Mucosa of rectum (tissue), 2 donors: ENCODE results near the gene IGSF1.

Experiments used
- H3K27ac ChIP-seq, 2 donors: one replicate each; pipeline ENCODE4 v1.7.0; 2013; ENCODE audit warnings: inconsistent platforms in 2 of 2, low read depth in 2 of 2, low read length in 2 of 2
- H3K27me3 ChIP-seq, 2 donors: one replicate each; pipeline ENCODE4 v1.7.0; 2013; ENCODE audit warnings: low read length in 2 of 2; ENCODE audit not compliant: control insufficient read depth in 2 of 2, insufficient read depth in 2 of 2
- H3K36me3 ChIP-seq, 2 donors: one replicate each; pipeline ENCODE4 v1.7.0; 2013; ENCODE audit warnings: low read length in 2 of 2; ENCODE audit not compliant: control insufficient read depth in 2 of 2, insufficient read depth in 2 of 2
- H3K4me1 ChIP-seq, 2 donors: one replicate each; pipeline ENCODE4 v1.7.0; 2013; ENCODE audit warnings: low read length in 2 of 2, mild to moderate bottlenecking in 1 of 2; ENCODE audit not compliant: control insufficient read depth in 2 of 2, insufficient read depth in 2 of 2
- H3K4me3 ChIP-seq, 2 donors: one replicate each; pipeline ENCODE4 v1.7.0; 2013; ENCODE audit warnings: low read length in 2 of 2
- H3K9ac ChIP-seq, 2 donors: one replicate each; pipeline ENCODE4 v1.7.0; 2013; ENCODE audit warnings: low read length in 2 of 2, low read depth in 1 of 2, mild to moderate bottlenecking in 1 of 2
- H3K9me3 ChIP-seq, 2 donors: one replicate each; pipeline ENCODE4 v1.7.0; 2013; ENCODE audit warnings: low read length in 2 of 2; ENCODE audit not compliant: control insufficient read depth in 2 of 2
- donor health status: healthy.
- donor health status: Normal muscosa, but diverticular disease.

IGSF1 gene

DNA sequence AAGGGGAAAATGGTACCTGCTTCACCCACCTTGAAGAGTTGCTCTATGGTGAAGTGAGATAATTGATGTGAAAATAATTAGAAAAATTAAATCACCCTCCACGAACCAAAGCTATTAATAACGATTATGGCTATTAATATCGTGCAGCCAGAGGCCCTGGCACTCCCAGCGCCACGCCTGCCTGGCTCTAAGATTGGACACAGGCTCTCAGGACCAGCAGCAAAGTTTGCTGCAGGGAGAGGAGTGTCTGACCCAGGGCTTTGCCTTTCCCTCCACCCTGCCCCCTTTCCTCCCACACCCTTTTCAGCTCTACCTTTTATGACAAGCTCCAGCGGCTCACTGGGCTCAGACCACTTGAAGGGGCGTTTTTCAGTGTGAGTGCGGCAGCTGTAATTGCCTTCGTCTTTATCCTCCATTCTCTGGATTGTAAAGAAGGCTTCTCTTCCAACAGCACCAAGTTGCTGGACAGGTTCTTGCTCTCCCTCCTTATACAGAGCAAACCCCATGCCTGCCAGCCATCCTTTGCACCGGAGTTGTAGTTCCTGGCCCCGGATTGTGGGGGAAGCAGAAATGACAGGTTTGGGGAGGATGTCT is 11.5 kb downstream of the IGSF1 start:
- Histone ChIP-seq H3K9me3 (no peaks in the 10 kb centered on the region), H3K4me1 (no peaks in the 10 kb centered on the region), H3K27me3 (peaks cover 2 to 3% of the 10 kb centered on the region in 2 donors), H3K36me3 (no peaks in the 10 kb centered on the region), H3K4me3 (no peak overlapping the region), H3K9ac (no peak overlapping the region), H3K27ac (no peak overlapping the region)

DNA sequence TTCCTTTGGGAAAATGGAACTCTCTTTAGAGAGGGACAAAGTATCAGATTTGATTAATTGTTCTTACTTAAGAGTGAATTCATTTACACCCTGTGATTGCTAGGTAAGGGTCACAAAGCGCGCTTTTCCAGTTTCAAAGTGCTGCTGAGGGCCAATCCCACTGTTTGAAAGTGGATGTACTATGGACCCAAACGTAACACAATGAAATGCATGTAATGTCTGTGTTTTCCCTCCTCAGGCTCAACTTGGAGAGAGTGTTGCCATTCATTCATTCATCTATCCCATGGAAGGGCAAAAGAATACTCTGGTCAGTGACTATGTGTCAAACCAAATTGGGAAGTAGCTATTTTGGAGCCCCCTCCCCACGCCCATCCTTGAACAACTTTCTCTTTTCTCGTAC is 16.1 kb downstream of the IGSF1 start:
- no peak overlapping the region for H3K4me3 ChIP-seq
- no peaks in the 10 kb centered on the region for H3K9me3 ChIP-seq
- no peak overlapping the region for H3K27ac ChIP-seq
- no peak overlapping the region for H3K9ac ChIP-seq
- no peaks in the 10 kb centered on the region for H3K4me1 ChIP-seq
- H3K36me3 ChIP-seq: no peaks in the 10 kb centered on the region
- H3K27me3 ChIP-seq: peaks cover 0 to 2% of the 10 kb centered on the region in 2 donors

DNA sequence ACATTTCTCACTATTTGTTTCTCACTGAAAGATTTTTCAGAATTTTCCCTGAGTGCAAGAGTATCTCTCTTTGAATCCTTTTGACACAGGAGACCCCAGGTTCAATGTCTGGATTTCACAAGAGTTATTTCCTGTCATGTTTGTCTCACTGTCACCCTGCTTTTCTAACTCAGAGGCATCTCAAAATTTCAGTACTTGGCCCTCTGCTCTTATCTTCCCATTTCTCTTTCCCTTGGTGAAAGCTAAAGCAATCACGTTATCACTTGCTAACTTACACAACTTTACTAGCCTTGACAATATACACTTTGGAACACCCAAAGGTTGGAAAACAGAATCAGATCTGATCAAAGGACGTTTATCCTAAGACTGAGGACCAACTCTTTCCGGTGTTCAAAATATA is 17.3 kb downstream of the IGSF1 start:
- H3K36me3 ChIP-seq: no peaks in the 10 kb centered on the region
- H3K9me3 ChIP-seq: no peaks in the 10 kb centered on the region
- H3K4me3 ChIP-seq: no peak overlapping the region
- no peaks in the 10 kb centered on the region for H3K4me1 ChIP-seq
- no peak overlapping the region for H3K27ac ChIP-seq
- H3K27me3 ChIP-seq: no peaks in the 10 kb centered on the region
- H3K9ac ChIP-seq: no peak overlapping the region

DNA sequence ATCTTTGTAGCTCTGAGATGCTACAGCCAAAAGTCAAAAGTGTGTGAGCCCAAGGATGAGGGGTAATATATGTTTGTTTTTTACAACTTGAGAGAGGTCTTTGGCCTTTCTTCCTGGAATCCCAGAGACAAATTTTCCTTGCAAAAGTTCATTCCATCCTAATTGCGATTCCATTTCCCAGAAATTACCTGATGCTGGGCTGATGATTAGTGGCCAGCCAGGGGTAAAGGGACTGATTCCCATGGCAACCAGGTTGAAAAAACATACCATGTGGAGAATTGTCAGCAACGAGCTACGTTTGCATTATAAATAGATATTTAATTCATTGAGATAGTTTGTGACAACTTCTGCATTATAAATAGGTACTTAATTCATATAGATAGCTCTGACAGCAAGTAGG is 17.8 kb downstream of the IGSF1 start:
- H3K4me1 ChIP-seq: no peaks in the 10 kb centered on the region
- no peak overlapping the region for H3K4me3 ChIP-seq
- no peaks in the 10 kb centered on the region for H3K36me3 ChIP-seq
- no peak overlapping the region for H3K9ac ChIP-seq
- no peak overlapping the region for H3K27ac ChIP-seq
- H3K9me3 ChIP-seq: no peaks in the 10 kb centered on the region
- H3K27me3 ChIP-seq: no peaks in the 10 kb centered on the region

DNA sequence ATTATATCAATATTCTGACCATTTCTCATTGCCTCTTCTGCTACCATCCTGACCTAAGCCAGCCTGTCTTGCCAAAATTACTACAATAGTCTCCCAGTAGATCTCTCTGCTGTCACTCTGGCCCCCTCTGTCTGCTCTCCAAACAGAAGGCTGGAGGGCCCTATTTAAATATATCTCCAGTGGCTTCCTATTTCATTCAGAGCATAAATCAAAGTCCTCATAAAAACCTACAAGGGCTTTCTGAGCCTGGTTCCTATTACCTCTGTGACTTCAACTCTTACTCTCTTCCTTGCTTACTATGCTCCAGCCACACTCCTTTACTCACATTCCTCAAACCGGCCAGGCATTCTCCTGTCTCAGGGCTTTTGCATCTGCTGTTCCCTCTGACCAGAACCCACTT is 19.0 kb downstream of the IGSF1 start:
- H3K4me3 ChIP-seq: no peak overlapping the region
- H3K27me3 ChIP-seq: no peaks in the 10 kb centered on the region
- no peaks in the 10 kb centered on the region for H3K4me1 ChIP-seq
- H3K36me3 ChIP-seq: no peaks in the 10 kb centered on the region
- H3K9me3 ChIP-seq: no peaks in the 10 kb centered on the region
- no peak overlapping the region for H3K9ac ChIP-seq
- H3K27ac ChIP-seq: no peak overlapping the region

DNA sequence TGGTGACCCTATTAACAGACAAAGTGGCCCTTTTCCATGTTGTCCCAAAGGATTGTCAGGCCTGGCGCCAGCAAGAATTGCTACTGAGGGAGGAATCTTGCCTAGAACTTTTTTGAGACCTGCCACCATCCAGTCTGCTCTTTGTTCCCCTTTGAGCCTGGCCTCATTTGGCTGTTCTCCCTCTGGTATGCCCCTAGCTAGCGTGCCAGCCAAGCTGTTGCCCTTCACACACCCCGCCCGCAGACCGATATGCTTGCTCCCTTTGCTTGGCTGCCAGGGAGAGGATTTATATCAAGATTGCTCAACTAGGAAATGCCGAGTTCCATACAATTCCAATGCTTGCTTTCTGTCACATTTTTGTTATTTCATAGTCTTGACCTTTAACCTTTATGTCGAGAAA is 24.4 kb downstream of the IGSF1 start:
- Histone ChIP-seq H3K4me3 (no peak overlapping the region), H3K27ac (no peak overlapping the region), H3K4me1 (no peaks in the 10 kb centered on the region), H3K36me3 (no peaks in the 10 kb centered on the region), H3K9me3 (no peaks in the 10 kb centered on the region), H3K27me3 (peaks cover 0 to 3% of the 10 kb centered on the region in 2 donors), H3K9ac (no peak overlapping the region)

DNA sequence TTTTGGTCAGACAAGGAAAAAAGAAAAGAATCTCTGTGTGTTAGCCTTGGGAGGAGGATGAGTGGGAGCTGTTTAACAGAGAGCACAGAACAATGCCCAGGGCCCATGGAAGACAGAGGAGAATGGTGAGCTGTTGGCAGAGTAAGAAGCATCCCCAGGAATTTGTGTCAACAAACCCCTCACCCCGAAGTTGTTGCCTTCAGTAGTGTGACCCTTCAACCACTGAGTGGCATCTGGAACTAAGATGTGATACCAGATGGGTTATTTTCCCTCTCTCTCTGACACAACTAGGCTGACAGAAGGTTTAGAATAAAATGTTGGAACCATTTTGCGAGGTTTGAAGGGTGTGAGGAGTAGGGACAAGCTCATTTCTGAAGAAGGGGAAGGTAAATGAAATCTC is 25.1 kb downstream of the IGSF1 start:
- no peak overlapping the region for H3K4me3 ChIP-seq
- no peaks in the 10 kb centered on the region for H3K4me1 ChIP-seq
- H3K27ac ChIP-seq: no peak overlapping the region
- no peaks in the 10 kb centered on the region for H3K9me3 ChIP-seq
- no peak overlapping the region for H3K9ac ChIP-seq
- H3K36me3 ChIP-seq: no peaks in the 10 kb centered on the region
- peaks cover 0 to 3% of the 10 kb centered on the region in 2 donors for H3K27me3 ChIP-seq

DNA sequence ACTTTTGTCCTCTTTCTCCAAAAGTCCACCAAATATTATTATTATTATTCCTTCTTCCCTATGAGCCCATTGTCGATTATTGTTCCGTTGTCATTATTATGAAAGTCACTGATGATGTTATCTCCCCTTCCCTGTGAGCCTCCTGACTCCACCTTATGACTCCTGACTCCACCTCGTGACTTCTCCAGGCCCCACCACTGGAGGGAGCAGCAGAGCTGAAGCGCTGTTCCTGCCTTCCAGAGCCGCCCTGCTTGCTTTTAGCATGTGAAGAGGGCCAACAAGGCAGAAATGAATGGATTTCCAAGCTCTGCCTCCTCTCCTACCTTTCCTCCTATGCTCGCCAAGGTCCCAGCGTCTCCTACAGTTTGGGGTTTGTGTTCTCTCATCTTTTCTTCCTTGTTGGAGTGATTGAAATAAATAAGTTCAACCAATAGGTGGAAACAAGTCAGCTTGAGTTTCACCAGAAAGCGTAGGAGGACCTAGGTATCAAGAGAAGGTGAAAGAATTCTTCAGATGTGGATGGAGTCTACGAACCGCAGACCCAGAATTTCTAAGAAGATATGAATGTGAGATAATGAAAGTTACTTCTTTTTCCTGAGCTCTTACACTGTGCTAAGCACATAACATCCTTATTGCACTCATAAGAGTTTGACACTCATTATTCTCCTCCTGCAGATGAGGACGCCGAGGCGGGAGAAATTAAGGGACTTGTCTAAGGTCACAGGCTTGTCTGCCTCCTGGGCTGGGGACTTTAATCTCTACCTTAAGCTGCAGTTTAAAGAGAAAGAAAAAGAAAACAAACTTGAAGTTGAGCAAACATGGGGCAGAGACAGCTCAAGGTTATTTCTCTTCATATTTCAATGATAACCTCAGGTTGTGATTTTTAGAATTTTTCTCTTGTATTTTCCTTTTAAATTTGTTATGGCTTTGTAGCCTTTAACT is 26.1 kb downstream of the IGSF1 start:
- Histone ChIP-seq H3K27ac (no peak overlapping the region), H3K27me3 (peaks cover 0 to 3% of the 10 kb centered on the region in 2 donors), H3K4me3 (no peak overlapping the region), H3K9ac (no peak overlapping the region), H3K4me1 (no peaks in the 10 kb centered on the region), H3K9me3 (no peaks in the 10 kb centered on the region), H3K36me3 (no peaks in the 10 kb centered on the region)

DNA sequence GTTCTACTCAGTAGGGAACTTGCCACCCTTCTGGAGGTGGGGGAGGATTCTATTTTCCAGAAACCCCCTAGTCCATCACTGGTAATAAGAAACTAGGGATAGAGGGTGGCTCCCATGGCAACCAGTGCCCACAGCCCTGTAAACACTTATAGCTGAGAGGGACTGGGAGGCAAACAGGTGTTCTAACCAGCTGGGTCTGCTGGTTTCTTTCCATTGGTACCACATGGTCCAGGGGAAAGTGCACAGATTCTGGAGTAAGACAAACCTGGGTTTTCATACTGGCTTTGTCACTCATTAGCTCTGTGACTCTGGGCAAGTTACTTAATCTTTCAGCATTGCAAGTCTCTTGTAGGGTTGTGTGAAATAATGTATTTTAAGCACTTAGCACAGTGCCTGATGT is 26.9 kb downstream of the IGSF1 start:
- peaks cover 0 to 3% of the 10 kb centered on the region in 2 donors for H3K27me3 ChIP-seq
- H3K36me3 ChIP-seq: no peaks in the 10 kb centered on the region
- no peaks in the 10 kb centered on the region for H3K4me1 ChIP-seq
- H3K9me3 ChIP-seq: no peaks in the 10 kb centered on the region
- H3K4me3 ChIP-seq: no peak overlapping the region
- no peak overlapping the region for H3K9ac ChIP-seq
- no peak overlapping the region for H3K27ac ChIP-seq

DNA sequence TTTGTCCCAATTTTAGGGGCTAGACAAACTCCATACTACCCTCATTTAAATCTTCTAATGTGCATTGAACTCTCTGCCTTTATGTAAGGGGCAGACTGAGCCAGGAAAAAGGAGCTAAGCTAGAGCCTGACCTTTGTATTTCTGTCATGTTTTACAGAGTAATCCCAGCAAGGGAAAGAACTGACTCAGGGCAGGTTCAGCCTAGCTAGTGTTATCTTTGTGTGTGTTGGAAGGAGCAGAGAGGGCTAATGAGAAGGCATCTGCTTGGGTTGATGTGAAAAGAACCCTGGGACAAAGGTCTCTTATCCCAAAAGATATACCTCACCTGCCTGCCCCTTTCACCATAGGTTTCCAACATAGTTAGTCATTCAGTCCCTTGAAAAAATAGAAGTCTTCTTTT is 31.7 kb downstream of the IGSF1 start:
- Histone ChIP-seq H3K36me3 (no peaks in the 10 kb centered on the region), H3K9me3 (no peaks in the 10 kb centered on the region), H3K27me3 (no peaks in the 10 kb centered on the region), H3K4me1 (no peaks in the 10 kb centered on the region), H3K9ac (no peak overlapping the region), H3K4me3 (no peak overlapping the region), H3K27ac (no peak overlapping the region)
